Measurements from ENCODE around the gene ITPR1.

- TF ChIP-seq CTCF (conservative IDR thresholded peaks at IDR 0.05; ENCODE audit: low read depth in 2 of 2), result peak; percentile 8 to 35; a peak in 1 of 4 replicates
- TF ChIP-seq REST (IDR thresholded peaks at IDR 0.05; ENCODE audit: unreplicated experiment), result no peak
- TF ChIP-seq POLR2AphosphoS5 (IDR thresholded peaks at IDR 0.05; ENCODE audit: low read depth), result no peak
- no peak for TF ChIP-seq EZH2 (IDR thresholded peaks at IDR 0.05; ENCODE audit: low read depth, unreplicated experiment)
Observed at GRCh38 chr3:4802903-4803302, 309.8 kb downstream of the ITPR1 start.

Data from GM23338 (cell line).